ENCODE measurements around the gene CXXC1.

- TF ChIP-seq CTCF (IDR thresholded peaks at IDR 0.05) (no peak), EZH2 (IDR thresholded peaks at IDR 0.05) (no peak)
Observed at GRCh38 chr18:50327983-50328382, 40.5 kb upstream of the CXXC1 start.
